ENCODE measurements around the gene C20orf204. TPM values are rescaled to one million over a fixed set of nuclear protein-coding genes. Genes with fewer than 3 reads are reported as not detected.

Gene C20orf204
- total RNA-seq, 2 experiments from 2014 or later: 6.1 to 6.4 TPM

DNA sequence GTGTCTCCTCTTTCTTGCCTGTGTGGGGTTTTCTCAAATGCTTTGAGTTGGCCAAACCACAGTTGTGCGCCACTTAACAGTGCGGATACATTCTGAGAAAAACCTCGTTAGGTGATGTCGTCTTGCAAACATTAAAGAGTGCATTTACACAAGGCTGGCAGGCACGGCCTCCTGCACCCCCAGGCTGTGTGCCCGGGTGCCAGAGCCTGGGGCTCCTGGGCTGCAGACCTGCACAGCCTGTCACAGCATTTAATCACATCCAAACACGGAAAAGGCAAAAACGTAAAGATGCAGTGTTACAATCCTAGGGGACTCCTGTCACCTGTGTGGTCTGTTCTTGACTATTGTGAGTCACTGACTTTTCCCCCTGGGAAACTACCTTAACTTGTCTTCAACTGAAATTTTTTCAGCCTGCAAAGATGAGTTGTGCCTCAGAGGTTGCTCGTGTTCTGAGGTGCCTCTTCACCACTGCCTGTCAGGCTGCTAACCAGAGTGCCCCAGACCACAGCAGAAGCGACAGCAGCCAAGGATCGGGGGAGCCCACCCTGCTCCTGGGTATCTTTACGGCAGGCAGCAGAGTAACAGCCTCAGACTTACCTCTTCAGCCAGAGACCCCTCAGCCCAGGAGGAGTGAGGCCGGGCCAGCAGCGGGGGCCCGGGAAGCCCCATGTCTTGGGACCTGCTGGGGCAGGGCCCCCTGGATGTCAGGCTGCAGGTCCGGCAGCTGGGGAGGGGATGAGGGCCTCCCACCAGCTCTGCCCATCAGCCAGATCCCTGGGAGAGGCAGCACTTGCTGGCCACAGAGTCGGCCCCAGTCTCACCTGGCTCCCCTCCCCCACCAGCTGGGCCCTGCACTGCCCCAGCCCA lies 683 bp upstream of the C20orf204 start:
- Mint-ChIP-seq H3K4me1 (ENCODE audit: low read depth) (peaks cover 24% of the 10 kb centered on the region), H3K9me3 (no peaks in the 10 kb centered on the region), H3K4me3 (peak overlapping the region; percentile 45), H3K36me3 (ENCODE audit: low read depth) (peaks cover 32% of the 10 kb centered on the region), H3K27me3 (no peaks in the 10 kb centered on the region), H3K27ac (peak overlapping the region; percentile 72)
- ATAC-seq (ENCODE audit: poor library complexity) (no peak), DNase-seq (peak in 5 of 14 experiments; percentile 22 to 67 (median 48))
- intact Hi-C loops (cut with DNase I, micrococcal nuclease): loop anchor here in 1 of 2 experiments (10.0 kb wide), 1 partner anchor 50 kb away; the partner anchor contains the start of gene PRPF6
- no peak for TF ChIP-seq CTCF (IDR thresholded peaks at IDR 0.05)
- Histone ChIP-seq H3K4me3 (ENCODE audit: low read length) (no peak overlapping the region), H3K9me3 (ENCODE audit: control insufficient read depth in 1 of 2, insufficient read depth in 1 of 2, low read length in 2 of 2) (no peaks in the 10 kb centered on the region), H3K4me1 (ENCODE audit: insufficient read depth, low read length) (peaks cover 65% of the 10 kb centered on the region), H3K27ac (ENCODE audit: low read depth in 1 of 2, low read length in 2 of 2) (peak overlapping the region in 1 of 2 donors; percentile 7), H3K36me3 (ENCODE audit: insufficient read depth, low read length) (peaks cover 31% of the 10 kb centered on the region), H3K27me3 (ENCODE audit: control insufficient read depth in 1 of 2, insufficient read depth in 2 of 2, low read length in 2 of 2) (peaks cover 0 to 4% of the 10 kb centered on the region in 2 experiments)
- POLR2A ChIA-PET: no interaction called here
- CTCF ChIA-PET: interaction anchor here (0.6 kb wide), 1 partner anchor 8 kb away, joined by 4 read pairs; no protein-coding TSS in a partner anchor

DNA sequence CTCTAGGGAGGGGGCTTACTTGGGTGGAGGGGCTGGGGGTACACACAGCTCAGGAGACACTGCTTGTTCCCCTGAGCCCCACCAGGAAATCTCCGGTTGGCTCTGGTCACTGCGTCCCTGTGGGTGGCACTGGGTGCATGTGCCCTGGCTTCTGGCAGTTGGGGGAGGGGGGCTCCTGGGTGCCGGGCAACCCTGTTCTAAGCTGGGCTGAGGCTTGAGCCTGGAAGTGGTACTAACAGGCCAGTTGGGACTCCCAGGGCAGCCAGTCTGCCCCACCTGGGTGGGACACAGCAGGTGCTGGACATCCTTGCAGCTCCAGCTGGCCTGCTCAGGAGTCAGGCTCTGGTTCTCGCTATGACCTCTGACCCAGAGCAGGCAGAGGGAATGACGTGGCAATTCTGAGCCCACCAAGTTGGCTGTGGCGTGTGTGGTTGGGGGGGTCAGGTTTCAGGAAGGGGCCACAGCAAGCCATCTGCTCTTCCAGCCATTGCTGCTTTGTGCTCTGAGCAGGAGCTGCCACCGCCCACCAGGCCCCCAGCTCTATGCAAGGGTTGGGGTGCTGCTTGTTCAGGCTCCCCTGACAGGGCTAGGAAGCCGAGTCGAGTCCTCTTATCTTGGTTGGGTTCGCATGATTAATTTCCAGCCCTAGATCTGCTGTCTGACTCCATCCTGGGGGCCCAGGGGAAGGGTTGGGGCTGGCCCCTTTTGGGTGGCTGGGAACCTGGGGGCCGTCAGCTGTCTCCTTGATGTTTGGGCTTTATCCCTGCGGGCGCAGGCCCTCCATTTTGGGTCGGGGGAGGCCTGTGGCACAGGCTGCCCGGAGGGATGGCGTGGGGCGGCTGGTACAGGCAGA lies 590 bp downstream of the C20orf204 start:
- no peaks in the 10 kb centered on the region for H3K9me3 Mint-ChIP-seq

More for the DNA sequence above, 590 bp downstream of the C20orf204 start:
- H3K27me3 ChIP-seq (ENCODE audit: control insufficient read depth in 1 of 2, insufficient read depth in 2 of 2, low read length in 2 of 2): peaks cover 0 to 4% of the 10 kb centered on the region in 2 experiments
- Mint-ChIP-seq H3K4me3 (no peak overlapping the region), H3K27ac (no peak overlapping the region), H3K36me3 (ENCODE audit: low read depth) (peaks cover 20% of the 10 kb centered on the region), H3K27me3 (no peaks in the 10 kb centered on the region), H3K4me1 (ENCODE audit: low read depth) (peaks cover 34% of the 10 kb centered on the region)
- intact Hi-C loops (cut with DNase I, micrococcal nuclease): loop anchor here in 1 of 2 experiments (10.0 kb wide), 1 partner anchor 52 kb away; the partner anchor contains the start of gene PRPF6
- no peaks in the 10 kb centered on the region for H3K9me3 ChIP-seq (ENCODE audit: control insufficient read depth in 1 of 2, insufficient read depth in 1 of 2, low read length in 2 of 2)
- H3K36me3 ChIP-seq (ENCODE audit: insufficient read depth, low read length): peaks cover 22% of the 10 kb centered on the region
- CTCF ChIA-PET: interaction anchor here (0.8 to 2.9 kb wide), 2 partner anchors 22 to 35 kb away, joined by 4 to 19 read pairs; no protein-coding TSS in a partner anchor
- POLR2A ChIA-PET: interaction anchor here (1.1 kb wide), 1 partner anchor 9 kb away, joined by 3 read pairs; no protein-coding TSS in a partner anchor
- DNase-seq (no peak), ATAC-seq (ENCODE audit: poor library complexity) (no peak)
- no peak overlapping the region for H3K27ac ChIP-seq (ENCODE audit: low read depth in 1 of 2, low read length in 2 of 2)
- no peak overlapping the region for H3K4me3 ChIP-seq (ENCODE audit: low read length)
- no peak for TF ChIP-seq CTCF (IDR thresholded peaks at IDR 0.05)
- H3K4me1 ChIP-seq (ENCODE audit: insufficient read depth, low read length): peaks cover 77% of the 10 kb centered on the region
